GM12878 (cell line): Measurements from ENCODE around the gene FAM89A. TPM values are rescaled to one million over a fixed set of nuclear protein-coding genes. Genes with fewer than 3 reads are reported as not detected.

Experiments used
- ATAC-seq: fragments of 200-7000 bp; cut with Tn5 transposase; 3 replicates; pipeline ENCODE4 v1.9.1; 2020; ENCODE audit warnings: mild to moderate bottlenecking, moderate library complexity
- BruUV-seq: library from RNA; stranded (reverse); fragments of 400-500 nt; replicated peaks from 2 replicates; lab custom pipeline; 2021; lab: Mats Ljungman, UMichigan
- CTCF ChIA-PET: fragments of 300-600 bp; sonication (Branson Sonifier 250); formaldehyde crosslinking; extraction: SDS; loops from one replicate; lab custom pipeline; 2021; ENCODE audit warnings: inconsistent platforms; lab: Yijun Ruan, JAX
- POLR2A ChIA-PET: fragments of 350-600 bp; formaldehyde crosslinking; extraction: SDS; loops from one replicate; lab custom pipeline; 2021; ENCODE audit warnings: inconsistent platforms; lab: Charles Lee
- RAD21 ChIA-PET: fragments of 300-600 bp; sonication (Branson Sonifier 250); formaldehyde crosslinking; loops from one replicate; lab custom pipeline; 2023; ENCODE audit warnings: antibody characterized with exemption; ENCODE audit not compliant: unreplicated experiment; lab: Charles Lee
- SMC1A ChIA-PET: fragments of 300-600 bp; sonication (Branson Sonifier 250); formaldehyde crosslinking; loops from one replicate; lab custom pipeline; 2023; ENCODE audit not compliant: unreplicated experiment, uncharacterized antibody; lab: Charles Lee
- DNase-seq: peaks from one replicate; pipeline ENCODE4 v3.0.0-alpha.2; 2011; ENCODE audit warnings: low read depth, low spot score
- FAIRE-seq: peaks from 3 replicates; lab custom pipeline; 2011; peaks lifted over from hg19 to GRCh38; lab: Jason Lieb, UNC
- H2AFZ ChIP-seq: 2 replicates; pipeline ENCODE4 v1.6.0; 2011; ENCODE audit warnings: low read depth, low read length, control low read depth; ENCODE audit not compliant: control insufficient read depth
- H3K27ac ChIP-seq: 2 replicates; pipeline ENCODE4 v1.5.1; 2011; ENCODE audit warnings: control low read depth; ENCODE audit not compliant: control insufficient read depth, insufficient read depth
- H3K27me3 ChIP-seq, 2 experiments: replicated peaks in 1 of 2; 2 replicates each; pipeline versions ENCODE4 v1.6.0 to v1.6.1; 2011; ENCODE audit warnings: low read length in 1 of 2; ENCODE audit not compliant: control insufficient read depth in 2 of 2, insufficient read depth in 2 of 2
- H3K36me3 ChIP-seq, 2 experiments: 2 replicates each; pipeline ENCODE4 v1.5.1; 2011; ENCODE audit warnings: low read length in 1 of 2; ENCODE audit not compliant: control insufficient read depth in 2 of 2, insufficient read depth in 2 of 2
- H3K4me1 ChIP-seq: 2 replicates; pipeline ENCODE4 v1.6.1; 2011; ENCODE audit warnings: mild to moderate bottlenecking, low read length, moderate library complexity, mixed read lengths; ENCODE audit not compliant: control insufficient read depth, insufficient read depth
- H3K4me2 ChIP-seq: 2 replicates; pipeline ENCODE4 v1.6.0; 2011; ENCODE audit warnings: control low read depth; ENCODE audit not compliant: control insufficient read depth, insufficient read depth
- H3K4me3 ChIP-seq: fragments of 200-600 bp; sonication (generic); 2 replicates; pipeline ENCODE4 v1.5.1; 2016
- H3K79me2 ChIP-seq: 2 replicates; pipeline ENCODE4 v1.6.0; 2011; ENCODE audit warnings: low read length; ENCODE audit not compliant: control insufficient read depth, insufficient read depth
- H3K9ac ChIP-seq: 2 replicates; pipeline ENCODE4 v1.8.0; 2011; ENCODE audit warnings: low read length, control low read depth, mixed read lengths; ENCODE audit not compliant: control insufficient read depth, insufficient read depth
- H3K9me3 ChIP-seq: replicated peaks from 3 replicates; pipeline ENCODE4 v1.5.1; 2011; ENCODE audit warnings: mild to moderate bottlenecking, low read length; ENCODE audit not compliant: control insufficient read depth, insufficient read depth
- H4K20me1 ChIP-seq: 2 replicates; pipeline ENCODE4 v1.6.0; 2011; ENCODE audit not compliant: control insufficient read depth, insufficient read depth
- GATAD2B ChIP-seq: fragments of 450-650 bp; conservative IDR thresholded peaks from 2 replicates; pipeline ENCODE4 v1.6.1; 2017; ENCODE audit warnings: low read depth, mild to moderate bottlenecking, moderate library complexity
- NR2C2 ChIP-seq: IDR thresholded peaks from 2 replicates; pipeline ENCODE4 v1.6.1; 2011; ENCODE audit warnings: borderline replicate concordance, low read depth; ENCODE audit not compliant: control insufficient read depth, insufficient read length
- RUNX3 ChIP-seq: IDR thresholded peaks from 2 replicates; pipeline ENCODE4 v1.6.1; 2012; ENCODE audit warnings: low read length, inconsistent platforms
- SMAD1 ChIP-seq: fragments of 450-650 bp; IDR thresholded peaks from 2 replicates; pipeline ENCODE4 v1.6.1; 2018; ENCODE audit warnings: mild to moderate bottlenecking, low read depth; ENCODE audit not compliant: partially characterized antibody
- TBL1XR1 ChIP-seq: IDR thresholded peaks from 2 replicates; pipeline ENCODE4 v1.6.1; 2012; ENCODE audit warnings: low read depth, low read length, improper control_type of control experiment
- WGBS: methylation state at CpG from one replicate; pipeline ENCODE4 v1.1.6; 2016; ENCODE audit warnings: low lambda C conversion rate; ENCODE audit not compliant: insufficient replicate concordance, insufficient coverage; ENCODE audit errors: missing lambda C conversion rate; 5-methylcytosine and 5-hydroxymethylcytosine counted together
- in situ Hi-C: fragments of 300-500 bp; cut with MboI; formaldehyde crosslinking; loops from 9 replicates; pipeline ENCODE4 v1.14.3; 2018; ENCODE audit warnings: mixed read lengths
- intact Hi-C: fragments of 100-400 bp; cut with micrococcal nuclease; formaldehyde crosslinking; loops from one replicate; pipeline ENCODE4 v1.14.2; 2022; ENCODE audit not compliant: unreplicated experiment
- polyA plus RNA-seq, 11 experiments: library from polyadenylated mRNA; depleted of rRNA in 4 of 11; unstranded in 6 of 11; stranded (reverse) in 5 of 11; fragments of >200 nt; fragmentation: Nextera tagmentation in 4 of 11; fragmentation: Illumina TruSeq in 1 of 11; extraction: Ambion mirVana in 4 of 11; extraction: Trizol in 1 of 11; gene quantifications; 1 replicate in 1 of 11; 2 replicates in 10 of 11; pipeline versions ENCODE4 v1.2.1 to v1.2.3, GENCODE V29; 2011 to 2016; ENCODE audit warnings: inconsistent platforms in 2 of 11, missing spikeins in 2 of 11, low read depth in 1 of 11
- total RNA-seq, 4 experiments: library from RNA; depleted of rRNA in 3 of 4; stranded (reverse); fragments of >200 nt in 3 of 4; fragmentation: Illumina TruSeq in 1 of 4; extraction: Trizol in 1 of 4; gene quantifications; 2 replicates each; pipeline versions ENCODE4 v1.2.1 to v1.2.3, GENCODE V29; 2013 to 2021
- TF ChIP-seq, protein P1 (sequence below): IDR thresholded peaks from 2 replicates; pipeline ENCODE4 v1.6.1; 2011; ENCODE audit warnings: low read depth, low read length, improper control_type of control experiment, borderline replicate concordance

The FAM89A gene
- total and polyA plus RNA-seq, 10 of the 15 experiments (the other 5 are each of a cell fraction or from before 2014, with no cell fraction given) = 0.06 to 0.72 (median 0.14) TPM; not detected in 4

DNA sequence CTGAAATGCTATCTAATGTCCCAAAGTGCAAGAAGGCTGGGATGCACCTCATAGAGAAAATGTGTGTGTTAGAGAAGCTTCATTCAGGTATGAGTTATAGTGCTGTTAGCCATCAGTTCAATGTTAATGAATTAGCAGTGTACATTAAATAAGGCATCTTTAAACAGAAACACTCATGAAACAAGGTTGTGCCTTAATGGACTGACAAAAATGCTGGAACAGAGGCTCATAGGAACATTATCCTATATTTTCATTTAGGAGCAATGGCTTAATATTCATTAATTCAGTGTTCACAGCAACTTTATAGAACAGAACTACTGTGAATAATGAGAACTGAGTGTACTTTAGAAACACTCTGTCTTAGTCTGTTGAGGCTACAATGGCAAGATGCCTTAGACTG lies 15.2 kb upstream of the FAM89A start (continued):
- TF ChIP-seq TBL1XR1 (no peak), GATAD2B (no peak), NR2C2 (no peak)
- TF ChIP-seq, protein P1, sequence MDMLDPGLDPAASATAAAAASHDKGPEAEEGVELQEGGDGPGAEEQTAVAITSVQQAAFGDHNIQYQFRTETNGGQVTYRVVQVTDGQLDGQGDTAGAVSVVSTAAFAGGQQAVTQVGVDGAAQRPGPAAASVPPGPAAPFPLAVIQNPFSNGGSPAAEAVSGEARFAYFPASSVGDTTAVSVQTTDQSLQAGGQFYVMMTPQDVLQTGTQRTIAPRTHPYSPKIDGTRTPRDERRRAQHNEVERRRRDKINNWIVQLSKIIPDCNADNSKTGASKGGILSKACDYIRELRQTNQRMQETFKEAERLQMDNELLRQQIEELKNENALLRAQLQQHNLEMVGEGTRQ = no peak

DNA sequence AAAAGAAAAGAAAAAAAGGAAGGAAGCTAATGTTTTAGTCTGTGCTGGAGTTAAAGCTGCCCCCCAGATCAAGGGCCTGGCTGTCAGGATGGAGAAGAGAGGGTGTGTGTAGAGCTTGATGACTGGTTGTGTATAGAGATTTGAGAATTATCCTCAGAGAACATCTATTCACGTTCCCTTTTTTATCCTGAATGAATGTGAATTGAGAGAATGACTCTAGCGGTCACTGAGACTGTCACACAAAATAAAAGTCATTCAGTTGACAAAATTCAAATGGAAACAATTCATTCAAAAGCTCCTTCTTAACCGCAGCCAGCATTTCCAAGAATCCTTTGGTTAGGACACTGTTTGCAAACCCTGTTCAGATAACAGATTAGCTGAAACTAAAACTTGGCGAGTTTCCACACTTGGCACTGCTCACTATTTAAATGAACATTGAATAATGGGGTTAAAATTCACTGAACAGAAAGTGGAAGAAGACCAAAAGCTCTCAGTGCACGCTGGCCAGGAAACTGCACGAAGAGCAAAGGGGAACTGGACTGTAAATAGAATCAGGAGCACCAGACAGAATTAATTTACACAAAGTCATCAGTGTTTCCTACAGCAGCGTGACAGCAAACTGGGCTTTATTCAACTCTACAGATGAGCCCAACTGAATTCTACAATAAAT lies 13.6 kb upstream of the FAM89A start:
- Histone ChIP-seq H3K79me2 (no peaks in the 10 kb centered on the region), H2AFZ (peak overlapping the region; percentile 15; the same call in 1 of the 2 replicates), H3K4me2 (peak overlapping the region; percentile 68), H3K9me3 (no peaks in the 10 kb centered on the region), H3K4me1 (no peaks in the 10 kb centered on the region), H3K27ac (no peak overlapping the region), H3K9ac (no peak overlapping the region), H3K36me3 (no peaks in the 10 kb centered on the region), H3K4me3 (peak overlapping the region; percentile 25; the same call in 1 of the 2 replicates), H3K27me3 (no peaks in the 10 kb centered on the region; a peak in 1 of 4 replicates)
- in situ Hi-C loops = no loop called here
- SMC1A ChIA-PET = interaction anchor here (1.1 to 2.1 kb wide), 3 partner anchors 9 to 136 kb away, joined by 3 to 6 read pairs (median 5); no protein-coding TSS in a partner anchor
- CTCF ChIA-PET = no interaction called here
- POLR2A ChIA-PET = no interaction called here
- no TSS peak for BruUV-seq
- FAIRE-seq (peak; percentile 82), DNase-seq (peak; percentile 4)
- RAD21 ChIA-PET = no interaction called here
- 0 out of 2 replicates have a peak, but pooled peaks have one; percentile 7 for TF ChIP-seq RUNX3
- TF ChIP-seq SMAD1 = no peak
- TF ChIP-seq, all 136 proteins: peak for 1
- intact Hi-C loops = no loop called here
- WGBS = 11% methylated on average over 7 of the region's 7 CpGs
- ATAC-seq = peak; percentile 37; the same call in 2 of the 3 replicates
- H4K20me1 ChIP-seq = no peaks in the 10 kb centered on the region
